HG03159 (cell line): ENCODE results near the gene SLC9A7.
"Not testable (repeated sequence)": the region's sequence is repeated elsewhere in the genome, so short reads cannot be mapped to it uniquely, and the experiment has no call there.

Experiments used
- ATAC-seq: cut with Tn5 transposase; IDR thresholded peaks from one replicate; pipeline ENCODE4 v1.9.1; 2021; ENCODE audit warnings: mild to moderate bottlenecking, moderate library complexity; ENCODE audit not compliant: unreplicated experiment

SLC9A7 gene

DNA sequence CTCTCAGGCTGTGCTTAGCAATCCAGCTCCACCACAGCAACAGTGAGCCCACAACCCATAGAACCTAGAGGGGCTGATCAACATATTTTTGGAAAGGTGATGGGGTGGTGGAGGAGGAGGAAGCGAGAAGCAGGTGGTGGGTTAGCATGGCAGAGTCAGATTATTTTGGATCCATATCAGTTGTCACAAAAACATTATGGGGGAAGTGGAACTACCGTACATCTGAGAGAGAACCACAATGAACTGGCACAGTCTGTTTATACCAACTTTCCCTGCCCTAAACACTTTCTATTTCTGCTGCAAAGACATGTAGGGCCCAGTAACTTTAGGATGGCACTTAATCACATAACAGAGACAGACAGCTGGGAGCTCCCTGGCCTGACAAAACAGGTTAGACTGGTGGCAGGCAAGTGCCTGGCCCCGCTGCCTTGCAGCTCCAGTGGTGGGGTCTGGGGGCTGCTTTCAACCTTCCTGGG lies 4.3 kb downstream of the SLC9A7 start:
- ATAC-seq, result no peak

DNA sequence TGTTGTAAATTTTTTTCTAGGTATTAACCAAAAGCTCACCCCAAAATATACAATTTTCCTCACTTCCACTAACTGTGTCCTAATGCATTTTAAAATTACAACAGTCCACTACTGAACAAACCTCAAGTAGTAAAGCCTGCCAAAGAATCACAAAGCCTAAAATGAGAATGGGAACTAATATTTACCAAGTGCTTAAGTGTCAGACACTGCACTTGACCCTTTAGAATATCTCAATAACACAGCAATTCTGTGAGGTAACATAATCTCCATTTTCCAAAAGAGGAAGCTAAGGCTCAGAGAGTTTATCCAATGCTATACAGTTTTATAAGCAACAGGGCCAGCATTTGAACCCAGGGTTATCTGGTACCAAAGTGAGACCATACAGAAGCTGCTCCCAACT lies 4.9 kb downstream of the SLC9A7 start:
- no peak for ATAC-seq

GRCh38 chrX:46750889-46751288 lies 8.0 kb downstream of the SLC9A7 start:
- ATAC-seq, result no peak

DNA sequence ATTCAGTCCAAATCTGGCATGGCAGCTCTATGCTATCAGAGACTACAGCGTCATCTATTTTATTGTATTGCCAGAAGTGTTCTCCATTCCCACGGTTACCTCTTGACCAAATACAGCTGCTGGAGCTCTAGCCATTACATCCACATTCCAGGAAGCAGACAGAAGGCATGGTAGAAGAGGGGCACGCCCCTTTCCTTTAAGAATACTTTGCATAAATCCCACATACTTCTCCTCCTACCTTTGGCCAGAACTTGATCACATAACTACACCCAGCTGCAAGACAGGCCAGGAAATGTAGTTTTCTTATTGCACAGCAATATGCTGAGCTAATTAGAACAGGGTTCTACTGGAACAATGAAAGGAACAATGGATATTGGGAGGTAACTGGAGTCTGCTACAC lies 14.9 kb downstream of the SLC9A7 start:
- ATAC-seq, result no peak

GRCh38 chrX:46743046-46743445 lies 15.9 kb downstream of the SLC9A7 start:
- ATAC-seq, result no peak

GRCh38 chrX:46739736-46740135 lies 19.2 kb downstream of the SLC9A7 start:
- no peak for ATAC-seq

DNA sequence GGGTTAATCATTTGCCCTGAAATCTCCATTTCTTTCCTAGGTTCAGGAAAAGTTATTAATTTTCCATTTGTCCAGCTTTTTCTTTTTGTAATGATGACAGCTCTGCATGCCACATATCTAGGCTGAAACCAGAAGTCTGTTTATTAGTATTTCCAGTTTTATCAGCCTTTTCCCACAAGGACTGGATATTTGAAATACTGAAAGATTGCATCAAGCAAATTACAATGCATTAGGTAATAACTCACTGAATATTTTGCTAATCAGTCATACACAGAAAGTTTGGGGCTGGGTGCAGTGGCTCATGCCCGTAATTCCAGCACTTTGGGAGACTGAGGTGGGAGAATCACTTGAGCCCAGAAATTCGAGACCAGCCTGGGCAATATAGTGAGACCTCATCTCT lies 21.5 kb downstream of the SLC9A7 start:
- no peak for ATAC-seq

- no peak for ATAC-seq
Observed at GRCh38 chrX:46737041-46737440, 21.9 kb downstream of the SLC9A7 start.

- no peak for ATAC-seq
Observed at GRCh38 chrX:46735622-46736021, 23.3 kb downstream of the SLC9A7 start.

DNA sequence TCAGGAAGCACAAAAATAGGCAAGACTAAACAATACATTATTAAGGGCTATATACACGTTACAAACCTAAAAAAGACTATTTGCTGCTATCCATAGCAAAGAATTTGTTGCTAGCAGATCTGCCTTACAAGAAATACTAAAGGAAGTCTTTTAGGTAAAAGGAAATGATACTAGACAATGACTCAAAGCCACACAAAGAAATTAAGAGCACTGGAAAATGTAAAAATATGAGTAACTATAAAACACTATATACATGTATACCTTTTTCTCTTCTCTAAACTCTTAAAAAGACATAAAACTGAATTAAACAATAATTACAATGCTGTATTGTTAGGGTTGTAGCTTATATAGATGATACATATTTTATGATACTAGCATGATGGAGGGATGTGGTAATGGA lies 25.7 kb downstream of the SLC9A7 start:
- no peak for ATAC-seq

GRCh38 chrX:46730765-46731164 lies 28.2 kb downstream of the SLC9A7 start:
- ATAC-seq, result no peak

DNA sequence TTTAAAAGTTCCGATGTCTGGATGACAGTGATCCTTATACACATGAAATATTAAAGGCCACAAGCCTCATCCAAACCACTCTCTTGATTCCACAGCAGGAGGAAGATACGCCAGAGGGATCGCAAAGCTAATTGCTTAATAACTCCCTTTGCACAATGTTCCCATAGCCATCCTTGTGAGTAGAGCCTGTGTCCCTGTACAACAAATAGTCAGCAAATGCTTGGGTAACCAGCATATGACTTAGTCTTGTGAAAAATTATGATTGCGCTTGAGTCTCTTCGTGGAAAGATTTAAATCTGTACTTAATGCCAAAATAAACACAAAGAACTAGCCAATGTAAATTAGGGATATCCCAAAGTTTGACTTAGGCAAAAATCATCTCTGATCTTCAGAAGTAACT lies 31.5 kb downstream of the SLC9A7 start:
- no peak for ATAC-seq

GRCh38 chrX:46723569-46723927 lies 35.4 kb downstream of the SLC9A7 start:
- ATAC-seq, result not testable (repeated sequence)

GRCh38 chrX:46722742-46723568 lies 36.0 kb downstream of the SLC9A7 start:
- ATAC-seq, result no peak

GRCh38 chrX:46716796-46717195 lies 42.1 kb downstream of the SLC9A7 start:
- no peak for ATAC-seq

- ATAC-seq, result no peak
Observed at GRCh38 chrX:46715997-46716396, 42.9 kb downstream of the SLC9A7 start.

- ATAC-seq, result no peak
Observed at GRCh38 chrX:46715530-46715929, 43.4 kb downstream of the SLC9A7 start.

GRCh38 chrX:46713672-46714490 lies 45.0 kb downstream of the SLC9A7 start:
- peak; percentile 64 for ATAC-seq

DNA sequence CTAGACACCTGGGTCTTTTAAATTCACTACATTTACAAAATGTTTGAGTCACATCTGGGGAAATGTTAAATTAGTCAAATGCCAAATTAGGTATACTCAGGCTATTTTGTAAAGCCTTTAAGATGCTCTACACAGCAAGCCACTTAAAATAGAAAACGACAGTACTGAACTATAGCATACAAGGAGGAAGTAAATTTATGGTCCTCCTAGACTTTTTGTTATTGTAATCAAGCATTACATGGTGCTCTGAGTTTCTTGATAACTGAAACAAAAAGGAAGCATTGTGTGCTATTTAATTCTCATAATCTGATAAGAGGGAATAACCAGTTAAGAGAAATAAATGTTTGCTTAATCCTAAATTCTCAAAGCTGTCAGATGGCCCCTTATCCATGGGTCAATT lies 46.2 kb downstream of the SLC9A7 start:
- no peak for ATAC-seq

- ATAC-seq, result no peak
Observed at GRCh38 chrX:46710927-46711623, 47.8 kb downstream of the SLC9A7 start.

- ATAC-seq, result no peak
Observed at GRCh38 chrX:46710425-46710824, 48.5 kb downstream of the SLC9A7 start.
